Measurements from ENCODE around the gene JMJD8.

Gene JMJD8

GRCh38 chr16:662095-662494 lies 22.0 kb downstream of the JMJD8 start:
- H3K9me3 ChIP-seq (ENCODE audit: control insufficient read depth, insufficient read depth, low read length), result no peaks in the 10 kb centered on the region
- no peak overlapping the region for H3K9ac ChIP-seq (ENCODE audit: low read depth, low read length)
- no peaks in the 10 kb centered on the region; the same call in 1 of the 2 replicates for H3K4me1 ChIP-seq (ENCODE audit: insufficient read depth, low read length)
- no peaks in the 10 kb centered on the region for H3K36me3 ChIP-seq (ENCODE audit: insufficient read depth, low read length)

- H3K4me1 ChIP-seq (ENCODE audit: insufficient read depth, low read length), result no peaks in the 10 kb centered on the region; the same call in 1 of the 2 replicates
- H3K9ac ChIP-seq (ENCODE audit: low read depth, low read length), result no peak overlapping the region
- no peaks in the 10 kb centered on the region for H3K9me3 ChIP-seq (ENCODE audit: control insufficient read depth, insufficient read depth, low read length)
- H3K36me3 ChIP-seq (ENCODE audit: insufficient read depth, low read length), result no peaks in the 10 kb centered on the region
These were observed 22.8 kb downstream of the JMJD8 start for GRCh38 chr16:661184-661821.

GRCh38 chr16:660459-661183 lies 23.5 kb downstream of the JMJD8 start:
- Histone ChIP-seq H3K9me3 (ENCODE audit: control insufficient read depth, insufficient read depth, low read length) (no peaks in the 10 kb centered on the region), H3K4me1 (ENCODE audit: insufficient read depth, low read length) (no peaks in the 10 kb centered on the region; the same call in 1 of the 2 replicates), H3K36me3 (ENCODE audit: insufficient read depth, low read length) (no peaks in the 10 kb centered on the region), H3K9ac (ENCODE audit: low read depth, low read length) (peak overlapping the region; percentile 51)

GRCh38 chr16:660132-660458 lies 24.0 kb downstream of the JMJD8 start:
- Histone ChIP-seq H3K9ac (ENCODE audit: low read depth, low read length) (peak overlapping the region; percentile 51), H3K36me3 (ENCODE audit: insufficient read depth, low read length) (no peaks in the 10 kb centered on the region), H3K4me1 (ENCODE audit: insufficient read depth, low read length) (no peaks in the 10 kb centered on the region; the same call in 1 of the 2 replicates), H3K9me3 (ENCODE audit: control insufficient read depth, insufficient read depth, low read length) (no peaks in the 10 kb centered on the region)

- H3K9me3 ChIP-seq (ENCODE audit: control insufficient read depth, insufficient read depth, low read length), result no peaks in the 10 kb centered on the region
- H3K9ac ChIP-seq (ENCODE audit: low read depth, low read length), result no peak overlapping the region
- H3K36me3 ChIP-seq (ENCODE audit: insufficient read depth, low read length), result no peaks in the 10 kb centered on the region
- H3K4me1 ChIP-seq (ENCODE audit: insufficient read depth, low read length), result no peaks in the 10 kb centered on the region; the same call in 1 of the 2 replicates
These were observed 24.5 kb downstream of the JMJD8 start for GRCh38 chr16:659618-660017.

GRCh38 chr16:658679-659571 lies 25.2 kb downstream of the JMJD8 start:
- Histone ChIP-seq H3K9ac (ENCODE audit: low read depth, low read length) (no peak overlapping the region), H3K36me3 (ENCODE audit: insufficient read depth, low read length) (no peaks in the 10 kb centered on the region), H3K4me1 (ENCODE audit: insufficient read depth, low read length) (no peaks in the 10 kb centered on the region; the same call in 1 of the 2 replicates), H3K9me3 (ENCODE audit: control insufficient read depth, insufficient read depth, low read length) (no peaks in the 10 kb centered on the region)

GRCh38 chr16:657487-657886 lies 26.6 kb downstream of the JMJD8 start:
- no peaks in the 10 kb centered on the region; the same call in 1 of the 2 replicates for H3K4me1 ChIP-seq (ENCODE audit: insufficient read depth, low read length)
- H3K36me3 ChIP-seq (ENCODE audit: insufficient read depth, low read length), result no peaks in the 10 kb centered on the region
- H3K9me3 ChIP-seq (ENCODE audit: control insufficient read depth, insufficient read depth, low read length), result no peaks in the 10 kb centered on the region
- no peak overlapping the region for H3K9ac ChIP-seq (ENCODE audit: low read depth, low read length)

- Histone ChIP-seq H3K9ac (ENCODE audit: low read depth, low read length) (no peak overlapping the region), H3K36me3 (ENCODE audit: insufficient read depth, low read length) (no peaks in the 10 kb centered on the region), H3K9me3 (ENCODE audit: control insufficient read depth, insufficient read depth, low read length) (no peaks in the 10 kb centered on the region), H3K4me1 (ENCODE audit: insufficient read depth, low read length) (no peaks in the 10 kb centered on the region)
These were observed 30.1 kb downstream of the JMJD8 start for GRCh38 chr16:654034-654433.

- H3K36me3 ChIP-seq (ENCODE audit: insufficient read depth, low read length), result no peaks in the 10 kb centered on the region
- H3K4me1 ChIP-seq (ENCODE audit: insufficient read depth, low read length), result no peaks in the 10 kb centered on the region
- no peaks in the 10 kb centered on the region for H3K9me3 ChIP-seq (ENCODE audit: control insufficient read depth, insufficient read depth, low read length)
- no peak overlapping the region for H3K9ac ChIP-seq (ENCODE audit: low read depth, low read length)
These were observed 31.5 kb downstream of the JMJD8 start for GRCh38 chr16:652454-653305.

GRCh38 chr16:651844-652243 lies 32.3 kb downstream of the JMJD8 start:
- no peak overlapping the region for H3K9ac ChIP-seq (ENCODE audit: low read depth, low read length)
- no peaks in the 10 kb centered on the region for H3K36me3 ChIP-seq (ENCODE audit: insufficient read depth, low read length)
- no peaks in the 10 kb centered on the region for H3K9me3 ChIP-seq (ENCODE audit: control insufficient read depth, insufficient read depth, low read length)
- H3K4me1 ChIP-seq (ENCODE audit: insufficient read depth, low read length), result no peaks in the 10 kb centered on the region

- H3K36me3 ChIP-seq (ENCODE audit: insufficient read depth, low read length), result no peaks in the 10 kb centered on the region
- no peaks in the 10 kb centered on the region for H3K4me1 ChIP-seq (ENCODE audit: insufficient read depth, low read length)
- H3K9me3 ChIP-seq (ENCODE audit: control insufficient read depth, insufficient read depth, low read length), result no peaks in the 10 kb centered on the region
- no peak overlapping the region for H3K9ac ChIP-seq (ENCODE audit: low read depth, low read length)
These were observed 34.5 kb downstream of the JMJD8 start for GRCh38 chr16:649631-650030.

- Histone ChIP-seq H3K36me3 (ENCODE audit: insufficient read depth, low read length) (no peaks in the 10 kb centered on the region), H3K9ac (ENCODE audit: low read depth, low read length) (no peak within 1 kb of the TSS), H3K4me1 (ENCODE audit: insufficient read depth, low read length) (no peaks in the 10 kb centered on the region)
These were observed 35.1 kb downstream of the JMJD8 start, which contains the start of gene WDR90 for GRCh38 chr16:648781-649589. WDR90 (plus strand) TSS chr16:649365; CDS start chr16:649417, 52 bp downstream.

GRCh38 chr16:648071-648780 lies 35.9 kb downstream of the JMJD8 start:
- H3K36me3 ChIP-seq (ENCODE audit: insufficient read depth, low read length), result no peaks in the 10 kb centered on the region
- no peaks in the 10 kb centered on the region for H3K4me1 ChIP-seq (ENCODE audit: insufficient read depth, low read length)
- no peak overlapping the region for H3K9ac ChIP-seq (ENCODE audit: low read depth, low read length)
- no peaks in the 10 kb centered on the region for H3K9me3 ChIP-seq (ENCODE audit: control insufficient read depth, insufficient read depth, low read length)

More at GRCh38 chr16:648781-649589, 35.1 kb downstream of the JMJD8 start, which contains the start of gene WDR90:
- no peaks in the 10 kb centered on the region for H3K9me3 ChIP-seq (ENCODE audit: control insufficient read depth, insufficient read depth, low read length)
